CD4-positive, alpha-beta memory T cell (primary cell): Measurements from ENCODE around the gene HEMGN. TPM values are rescaled to one million over a fixed set of nuclear protein-coding genes. Genes with fewer than 3 reads are reported as not detected.

Source experiments
- CTCF ChIA-PET: fragments of 350-600 bp; sonication (Branson Sonifier 250); formaldehyde crosslinking; loops from one replicate; lab custom pipeline; 2021; ENCODE audit warnings: inconsistent platforms; ENCODE audit not compliant: partially characterized antibody; lab: Charles Lee
- POLR2A ChIA-PET: fragments of 350-600 bp; sonication (Branson Sonifier 250); formaldehyde crosslinking; loops from one replicate; lab custom pipeline; 2021; ENCODE audit not compliant: partially characterized antibody; lab: Charles Lee
- DNase-seq, 5 donors: peaks; one replicate each; pipeline versions ENCODE4 v3.0.0 to v3.0.0-alpha.2; 2020 to 2022; ENCODE audit warnings: mixed read lengths in 1 of 5
- H3K27ac ChIP-seq: one replicate; pipeline ENCODE4 v1.7.0; 2013; ENCODE audit warnings: low read depth, low read length
- H3K27me3 ChIP-seq: 2 replicates; pipeline ENCODE4 v1.7.0; 2013; ENCODE audit warnings: mild to moderate bottlenecking, low read length, moderate library complexity; ENCODE audit not compliant: insufficient read depth
- H3K36me3 ChIP-seq: 2 replicates; pipeline ENCODE4 v1.7.0; 2013; ENCODE audit warnings: mild to moderate bottlenecking, low read length, moderate library complexity; ENCODE audit not compliant: insufficient read depth
- H3K4me1 ChIP-seq: 2 replicates; pipeline ENCODE4 v1.7.0; 2013; ENCODE audit warnings: mild to moderate bottlenecking, low read length, moderate library complexity; ENCODE audit not compliant: insufficient read depth
- H3K4me3 ChIP-seq, 2 donors: one replicate each; pipeline ENCODE4 v1.7.0; 2013; ENCODE audit warnings: low read length in 2 of 2, mild to moderate bottlenecking in 1 of 2
- H3K9me3 ChIP-seq, 2 donors: one replicate each; pipeline ENCODE4 v1.7.0; 2013; ENCODE audit warnings: low read length in 2 of 2, control low read depth in 1 of 2; ENCODE audit not compliant: control insufficient read depth in 1 of 2
- H3K27ac Mint-ChIP-seq, 7 donors: one replicate each; pipeline ENCODE4 v1.8.0; 2020 to 2021; ENCODE audit warnings: mixed read lengths in 7 of 7, mild to moderate bottlenecking in 6 of 7, inconsistent platforms in 3 of 7, moderate library complexity in 3 of 7
- H3K27me3 Mint-ChIP-seq, 2 donors: one replicate each; pipeline ENCODE4 v1.8.0; 2020 to 2021; ENCODE audit warnings: mixed read lengths in 2 of 2
- H3K36me3 Mint-ChIP-seq, 2 donors: one replicate each; pipeline ENCODE4 v1.8.0; 2020 to 2021; ENCODE audit warnings: mixed read lengths in 2 of 2, inconsistent platforms in 1 of 2, mild to moderate bottlenecking in 1 of 2
- H3K4me1 Mint-ChIP-seq, 4 donors: one replicate each; pipeline ENCODE4 v1.8.0; 2020 to 2021; ENCODE audit warnings: mixed read lengths in 4 of 4, mild to moderate bottlenecking in 1 of 4
- H3K4me3 Mint-ChIP-seq, 8 donors: one replicate each; pipeline ENCODE4 v1.8.0; 2020 to 2021; ENCODE audit warnings: mixed read lengths in 8 of 8, mild to moderate bottlenecking in 7 of 8, moderate library complexity in 6 of 8, inconsistent platforms in 3 of 8
- H3K9me3 Mint-ChIP-seq, 8 donors: one replicate each; pipeline ENCODE4 v1.8.0; 2020 to 2021; ENCODE audit warnings: mixed read lengths in 8 of 8, mild to moderate bottlenecking in 5 of 8, inconsistent platforms in 3 of 8, moderate library complexity in 1 of 8
- intact Hi-C: fragments of 100-400 bp; cut with micrococcal nuclease; formaldehyde crosslinking; loops from one replicate; pipeline ENCODE4 v1.15.1; 2023
- polyA plus RNA-seq, 2 donors: library from polyadenylated mRNA; unstranded; fragments of 300-500 nt; fragmentation: Illumina TruSeq; gene quantifications; one replicate each; pipeline ENCODE4 v1.2.3, GENCODE V29; 2021
- total RNA-seq, 2 experiments: library from RNA; stranded (reverse); gene quantifications; one replicate each; pipeline ENCODE4 v1.2.3, GENCODE V29; 2021

The HEMGN gene
- total and polyA plus RNA-seq, 4 experiments from 2014 or later: 1.6 to 4.0 (median 2.9) TPM

GRCh38 chr9:97923529-97924108, 14.4 kb downstream of the HEMGN start:
- POLR2A ChIA-PET: interaction anchor here (0.9 to 11.9 kb wide), 23 partner anchors 12 to 333 kb away, joined by 3 to 746 read pairs (median 7); partner anchors contain the start of genes ANP32B, HEMGN, NANS and TBC1D2
- peak; percentile 80 to 83 (median 81) for DNase-seq
- peaks cover 38% of the 10 kb centered on the region for H3K4me1 ChIP-seq
- intact Hi-C loops: loop anchor here (1.0 to 2.0 kb wide), 11 partner anchors 15 to 1505 kb away; partner anchors contain the start of genes CORO2A, HEMGN, TRIM14 and ZNF367
- peak overlapping the region; percentile 85 to 100 (median 94) for H3K4me3 Mint-ChIP-seq
- H3K9me3 ChIP-seq: no peaks in the 10 kb centered on the region
- peak overlapping the region; percentile 90 for H3K27ac ChIP-seq
- CTCF ChIA-PET: interaction anchor here (0.7 to 11.0 kb wide), 46 partner anchors 9 to 340 kb away, joined by 3 to 256 read pairs (median 4); partner anchors contain the start of genes ANP32B, HEMGN, NANS and TBC1D2
- no peaks in the 10 kb centered on the region for H3K27me3 ChIP-seq
- peaks cover 0 to 7% (median 0%) of the 10 kb centered on the region in 8 donors for H3K9me3 Mint-ChIP-seq
- H3K4me3 ChIP-seq: no peak overlapping the region
- H3K36me3 Mint-ChIP-seq: peaks cover 0 to 18% of the 10 kb centered on the region in 2 donors
- H3K4me1 Mint-ChIP-seq: peaks cover 26 to 49% (median 36%) of the 10 kb centered on the region in 4 donors
- peak overlapping the region; percentile 91 to 100 (median 100) for H3K27ac Mint-ChIP-seq
- peaks cover 0 to 1% of the 10 kb centered on the region in 2 donors for H3K27me3 Mint-ChIP-seq
- H3K36me3 ChIP-seq: no peaks in the 10 kb centered on the region

GRCh38 chr9:97921959-97922724, 15.8 kb downstream of the HEMGN start, which contains the start of gene TRMO:
Gene TRMO, minus strand, starts transcription at chr9:97922500. Its CDS starts 7 bp downstream, at chr9:97922493.
- Mint-ChIP-seq H3K27me3 (peaks cover 0 to 1% of the 10 kb centered on the region in 2 donors), H3K36me3 (peaks cover 2 to 22% of the 10 kb centered on the region in 2 donors), H3K4me1 (peaks cover 26 to 54% (median 41%) of the 10 kb centered on the region in 4 donors), H3K27ac (peak within 1 kb of the TSS; percentile 91 to 100 (median 100)), H3K9me3 (peaks cover 0 to 7% (median 0%) of the 10 kb centered on the region in 8 donors), H3K4me3 (peak within 1 kb of the TSS; percentile 85 to 100 (median 94))
- H3K27me3 ChIP-seq: no peaks in the 10 kb centered on the region
- peak within 1 kb of the TSS; percentile 90 for H3K27ac ChIP-seq
- ChIA-PET POLR2A (interaction anchor here (0.6 to 11.9 kb wide), 48 partner anchors 8 to 342 kb away, joined by 3 to 746 read pairs (median 7); partner anchors contain the start of genes ANP32B, HEMGN, NANS and NCBP1), CTCF (interaction anchor here (0.6 to 11.0 kb wide), 31 partner anchors 13 to 338 kb away, joined by 3 to 256 read pairs (median 10); partner anchors contain the start of genes ANP32B, HEMGN, NANS and TBC1D2)
- intact Hi-C loops: loop anchor here (1.0 to 2.0 kb wide), 8 partner anchors 17 to 1503 kb away; partner anchors contain the start of genes ANP32B, CORO2A, NCBP1 and TRIM14
- peaks cover 53% of the 10 kb centered on the region for H3K4me1 ChIP-seq
- peak; percentile 97 to 100 (median 98) for DNase-seq
- H3K36me3 ChIP-seq: no peaks in the 10 kb centered on the region
- no peaks in the 10 kb centered on the region for H3K9me3 ChIP-seq
- H3K4me3 ChIP-seq: peak within 1 kb of the TSS; percentile 64 to 82

DNA sequence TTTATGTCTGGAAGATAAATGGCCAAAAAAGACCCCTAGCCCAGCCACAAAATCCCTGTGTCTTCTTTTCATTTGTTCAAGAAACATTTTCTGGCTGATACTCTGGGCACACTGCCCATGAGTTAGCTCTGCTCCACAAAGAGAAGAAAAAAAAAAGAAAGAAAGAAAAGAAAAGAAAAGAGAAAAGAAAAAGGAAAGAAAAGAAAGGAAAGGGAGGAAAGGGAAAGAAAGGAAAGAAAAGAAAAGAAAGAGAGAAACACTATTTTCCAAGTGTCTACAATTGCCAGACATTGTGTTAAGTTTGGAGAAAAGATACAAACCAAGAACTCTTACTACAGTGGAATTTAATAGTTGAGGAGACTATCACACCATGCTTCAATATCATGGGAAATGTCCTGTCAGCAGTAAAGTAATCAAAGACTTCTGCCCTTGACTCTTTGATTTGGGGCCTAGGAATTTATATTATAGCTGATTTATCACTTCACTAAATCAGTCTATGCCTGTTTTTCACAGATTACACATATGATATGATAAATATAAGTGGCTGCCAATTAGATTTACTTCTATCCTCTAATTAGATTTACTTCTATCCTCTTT, 18.7 kb downstream of the HEMGN start:
- peak overlapping the region; percentile 91 to 100 (median 100) for H3K27ac Mint-ChIP-seq
- H3K27ac ChIP-seq: peak overlapping the region; percentile 90
- intact Hi-C loops: no loop called here
- peaks cover 0 to 1% of the 10 kb centered on the region in 2 donors for H3K27me3 Mint-ChIP-seq
- peaks cover 81% of the 10 kb centered on the region for H3K4me1 ChIP-seq
- peak overlapping the region; percentile 42 to 80 for H3K4me3 ChIP-seq
- H3K4me1 Mint-ChIP-seq: peaks cover 38 to 79% (median 60%) of the 10 kb centered on the region in 4 donors
- peak overlapping the region; percentile 82 to 100 (median 94) for H3K4me3 Mint-ChIP-seq
- peaks cover 0 to 7% (median 0%) of the 10 kb centered on the region in 8 donors for H3K9me3 Mint-ChIP-seq
- peaks cover 22 to 40% of the 10 kb centered on the region in 2 donors for H3K36me3 Mint-ChIP-seq
- no peaks in the 10 kb centered on the region for H3K27me3 ChIP-seq
- peaks cover 17% of the 10 kb centered on the region for H3K36me3 ChIP-seq
- no peak for DNase-seq
- ChIA-PET CTCF (interaction anchor here (1.0 to 11.0 kb wide), 7 partner anchors 11 to 336 kb away, joined by 3 to 256 read pairs (median 100); partner anchors contain the start of genes ANP32B and TBC1D2), POLR2A (interaction anchor here (0.6 to 11.9 kb wide), 11 partner anchors 13 to 337 kb away, joined by 3 to 746 read pairs (median 29); partner anchors contain the start of genes ANP32B, NCBP1, TBC1D2 and TSTD2)
- H3K9me3 ChIP-seq: no peaks in the 10 kb centered on the region

DNA sequence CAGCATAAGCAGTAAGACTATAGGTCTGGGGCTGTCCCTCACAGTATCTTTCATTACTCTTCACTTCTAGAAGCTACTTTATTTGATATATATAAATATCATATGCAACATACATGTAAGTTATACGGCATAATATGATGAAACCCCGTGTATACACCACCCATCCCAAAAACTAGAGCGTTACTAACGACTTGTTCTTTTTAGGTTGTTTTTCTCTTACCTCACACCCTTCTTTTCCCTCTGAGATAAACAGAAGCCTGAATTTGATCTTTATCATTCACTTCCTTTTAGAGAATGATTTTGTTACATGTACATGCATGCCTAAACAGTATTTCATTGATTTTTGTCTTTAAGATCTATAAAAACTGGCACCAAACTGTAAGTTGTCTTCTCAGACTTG, 19.4 kb downstream of the HEMGN start:
- H3K27me3 Mint-ChIP-seq: peaks cover 0 to 1% of the 10 kb centered on the region in 2 donors
- Histone ChIP-seq H3K4me1 (peaks cover 80% of the 10 kb centered on the region), H3K36me3 (peaks cover 22% of the 10 kb centered on the region), H3K4me3 (peak overlapping the region; percentile 4 to 42), H3K9me3 (no peaks in the 10 kb centered on the region), H3K27ac (peak overlapping the region; percentile 90), H3K27me3 (no peaks in the 10 kb centered on the region)
- DNase-seq: peak; percentile 40 to 54 (median 45)
- H3K4me3 Mint-ChIP-seq: peak overlapping the region; percentile 67 to 100 (median 94)
- ChIA-PET POLR2A (interaction anchor here (0.8 to 11.9 kb wide), 4 partner anchors 12 to 338 kb away, joined by 4 to 746 read pairs (median 8); partner anchors contain the start of gene ANP32B), CTCF (interaction anchor here (5.9 to 11.0 kb wide), 3 partner anchors 10 to 28 kb away, joined by 100 to 174 read pairs (median 165); no protein-coding TSS in a partner anchor)
- H3K27ac Mint-ChIP-seq: peak overlapping the region; percentile 91 to 100 (median 100)
- H3K36me3 Mint-ChIP-seq: peaks cover 28 to 47% of the 10 kb centered on the region in 2 donors
- peaks cover 0 to 7% (median 0%) of the 10 kb centered on the region in 8 donors for H3K9me3 Mint-ChIP-seq
- intact Hi-C loops: no loop called here
- peaks cover 39 to 82% (median 60%) of the 10 kb centered on the region in 4 donors for H3K4me1 Mint-ChIP-seq

DNA sequence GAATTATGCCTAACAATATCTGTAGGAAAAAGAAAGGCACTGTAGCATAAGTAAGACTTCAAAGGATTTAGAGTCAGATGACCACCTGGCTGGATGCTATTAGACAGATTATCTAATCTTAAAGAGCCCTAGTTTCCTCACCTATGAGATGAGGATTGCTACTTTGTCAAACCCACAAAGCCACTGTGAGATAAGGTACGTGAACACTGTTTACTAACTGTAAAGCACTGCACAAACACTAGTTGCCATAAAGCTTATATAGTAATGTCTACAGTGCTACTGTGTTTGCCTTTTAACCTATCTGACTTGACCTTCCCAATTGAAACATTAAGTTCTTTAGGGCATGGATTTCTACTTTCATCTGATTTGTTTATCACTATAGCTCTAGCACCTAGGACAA, 26.0 kb downstream of the HEMGN start:
- peaks cover 58 to 93% (median 75%) of the 10 kb centered on the region in 4 donors for H3K4me1 Mint-ChIP-seq
- POLR2A ChIA-PET: interaction anchor here (0.9 to 15.8 kb wide), 3 partner anchors 7 to 345 kb away, joined by 3 to 746 read pairs (median 7); partner anchors contain the start of gene TRMO
- peak overlapping the region in 2 of 8 donors; percentile 6 to 11 for H3K4me3 Mint-ChIP-seq
- peaks cover 69 to 76% of the 10 kb centered on the region in 2 donors for H3K36me3 Mint-ChIP-seq
- H3K27ac Mint-ChIP-seq: peak overlapping the region; percentile 69 to 94 (median 75)
- Histone ChIP-seq H3K36me3 (peaks cover 61% of the 10 kb centered on the region), H3K4me1 (peaks cover 97% of the 10 kb centered on the region), H3K27me3 (no peaks in the 10 kb centered on the region), H3K9me3 (no peaks in the 10 kb centered on the region), H3K4me3 (no peak overlapping the region), H3K27ac (peak overlapping the region; percentile 14)
- intact Hi-C loops: no loop called here
- H3K27me3 Mint-ChIP-seq: no peaks in the 10 kb centered on the region
- DNase-seq: no peak
- H3K9me3 Mint-ChIP-seq: peaks cover 0 to 2% (median 0%) of the 10 kb centered on the region in 8 donors
- CTCF ChIA-PET: interaction anchor here (1.3 to 9.0 kb wide), 4 partner anchors 9 to 72 kb away, joined by 3 to 165 read pairs (median 44); partner anchors contain the start of genes ANP32B and TRMO

DNA sequence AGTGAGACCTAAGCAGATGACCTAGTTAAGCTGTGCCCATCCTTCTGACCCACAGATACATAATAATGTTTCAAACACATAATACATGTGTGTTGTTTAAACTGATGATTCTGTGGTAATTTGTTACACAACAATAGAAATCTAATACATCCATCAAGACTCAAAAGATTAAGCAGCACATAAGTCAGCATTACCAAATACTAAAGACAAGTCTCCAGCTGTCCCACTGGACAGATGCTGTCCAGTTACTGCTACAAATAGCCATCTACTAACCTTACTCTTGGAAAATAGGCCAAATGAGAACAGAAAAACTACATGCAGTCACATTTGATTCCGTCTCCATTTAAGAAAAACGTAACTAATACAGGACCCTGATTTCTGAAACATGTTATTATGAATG, 26.4 kb downstream of the HEMGN start:
- H3K27ac ChIP-seq: peak overlapping the region; percentile 14
- H3K4me3 Mint-ChIP-seq: peak overlapping the region in 2 of 8 donors; percentile 11 to 12
- POLR2A ChIA-PET: interaction anchor here (0.6 to 15.8 kb wide), 4 partner anchors 7 to 345 kb away, joined by 3 to 746 read pairs (median 5); partner anchors contain the start of gene TRMO

More for the DNA sequence above, 26.4 kb downstream of the HEMGN start:
- peaks cover 66 to 76% of the 10 kb centered on the region in 2 donors for H3K36me3 Mint-ChIP-seq
- H3K27me3 Mint-ChIP-seq: no peaks in the 10 kb centered on the region
- intact Hi-C loops: no loop called here
- Histone ChIP-seq H3K27me3 (no peaks in the 10 kb centered on the region), H3K4me3 (no peak overlapping the region), H3K36me3 (peaks cover 61% of the 10 kb centered on the region), H3K9me3 (no peaks in the 10 kb centered on the region), H3K4me1 (peaks cover 97% of the 10 kb centered on the region)
- peak overlapping the region; percentile 69 to 94 (median 75) for H3K27ac Mint-ChIP-seq
- CTCF ChIA-PET: interaction anchor here (1.3 to 9.0 kb wide), 4 partner anchors 9 to 72 kb away, joined by 3 to 165 read pairs (median 44); partner anchors contain the start of genes ANP32B and TRMO
- H3K4me1 Mint-ChIP-seq: peaks cover 57 to 94% (median 74%) of the 10 kb centered on the region in 4 donors
- peaks cover 0 to 2% (median 0%) of the 10 kb centered on the region in 8 donors for H3K9me3 Mint-ChIP-seq
- no peak for DNase-seq
